IPS-11a (cell line): ENCODE data around the gene AK3.
A peak's percentile ranks its signal among the peaks of the same experiment; 100 is the strongest.

Experiments used
- H3K4me3 ChIP-seq: one replicate; pipeline ENCODE4 v1.5.1; 2013; ENCODE audit warnings: low read depth, low read length, control low read depth

The AK3 gene

DNA sequence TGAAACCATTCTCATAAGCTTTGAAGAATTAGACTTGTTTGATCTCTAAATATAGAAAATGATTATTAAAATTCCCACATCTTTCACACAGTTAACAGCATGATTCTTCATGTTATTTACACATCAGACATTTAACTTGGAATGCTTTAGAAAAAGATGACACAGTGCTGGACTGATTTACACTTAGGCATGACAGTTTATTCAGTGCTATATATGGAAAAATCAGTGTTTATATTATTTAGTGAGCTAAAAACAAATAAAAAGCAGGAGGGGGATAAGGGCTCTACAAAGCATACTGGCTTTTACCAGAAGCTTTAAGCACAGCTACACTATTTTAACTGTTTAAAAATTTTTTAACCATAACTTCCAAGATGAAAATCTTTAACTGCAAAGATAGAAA, 31.6 kb downstream of the AK3 start:
- no peak overlapping the region for H3K4me3 ChIP-seq

DNA sequence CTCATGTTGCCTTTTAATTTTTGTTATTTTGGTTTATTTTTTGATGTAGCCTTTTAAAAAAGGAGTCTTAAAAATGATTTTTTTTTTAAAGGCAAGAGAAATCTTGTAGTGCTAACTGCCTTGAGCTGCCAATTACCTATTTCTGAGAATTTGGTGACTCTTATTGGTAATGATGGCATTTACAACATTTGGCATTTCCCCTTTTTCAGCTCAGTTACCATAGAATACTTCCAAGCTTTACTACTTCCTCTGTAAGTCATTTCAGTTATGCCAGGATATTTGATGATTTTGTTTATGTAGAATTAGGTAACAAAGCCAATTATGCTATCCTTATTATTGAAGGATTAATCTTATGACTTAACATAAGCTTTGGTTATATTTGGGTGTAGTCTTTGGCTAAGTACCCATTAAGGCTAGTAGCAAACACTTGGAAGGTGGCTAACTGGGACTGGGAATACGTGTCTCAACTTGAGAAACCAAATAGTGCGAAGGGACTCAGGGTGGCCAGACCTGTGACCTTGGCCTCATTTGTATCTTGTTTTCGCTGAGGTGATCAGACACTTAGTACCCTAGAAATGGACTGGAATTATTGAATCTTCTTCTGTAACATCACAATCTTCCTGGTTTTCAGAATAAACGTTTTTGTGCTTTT, 33.9 kb downstream of the AK3 start:
- no peak overlapping the region for H3K4me3 ChIP-seq

DNA sequence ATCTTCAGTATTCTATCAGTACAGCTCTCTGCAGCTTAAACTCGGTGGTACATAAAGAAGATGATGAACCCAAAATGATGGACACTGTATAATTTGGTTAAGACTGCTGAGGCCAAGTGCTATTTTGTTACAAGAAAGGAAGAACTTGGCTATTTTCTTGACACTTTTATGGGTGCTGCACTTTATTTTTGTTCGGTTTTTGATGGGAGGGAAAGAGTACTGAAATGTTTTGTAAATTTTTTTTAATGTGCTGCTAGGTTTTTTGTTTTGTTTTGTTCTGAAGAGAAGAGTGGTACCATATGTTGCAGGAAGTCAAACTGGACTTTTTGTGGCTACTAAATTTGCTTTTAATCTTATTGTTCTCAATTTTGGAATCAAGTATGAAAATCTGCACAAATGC, 35.0 kb downstream of the AK3 start:
- H3K4me3 ChIP-seq, result no peak overlapping the region

DNA sequence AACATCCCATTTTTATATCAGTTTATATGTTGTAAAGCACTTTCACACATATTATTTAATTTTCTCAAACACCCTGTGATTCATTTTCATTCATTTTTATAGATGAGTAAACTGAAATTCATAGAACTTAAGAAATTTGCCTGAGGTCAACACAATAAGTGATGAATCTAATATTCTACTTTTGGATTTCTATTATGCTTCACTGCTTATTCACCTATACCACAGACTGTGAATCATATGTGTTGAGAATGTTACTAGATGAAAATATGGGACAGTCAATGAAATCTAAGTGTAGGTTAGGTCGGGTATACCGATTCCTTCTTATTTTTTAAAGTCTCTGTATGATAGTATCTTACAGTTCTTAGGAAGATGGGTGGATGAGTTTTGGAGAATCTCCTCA, 36.9 kb downstream of the AK3 start:
- no peak overlapping the region for H3K4me3 ChIP-seq

DNA sequence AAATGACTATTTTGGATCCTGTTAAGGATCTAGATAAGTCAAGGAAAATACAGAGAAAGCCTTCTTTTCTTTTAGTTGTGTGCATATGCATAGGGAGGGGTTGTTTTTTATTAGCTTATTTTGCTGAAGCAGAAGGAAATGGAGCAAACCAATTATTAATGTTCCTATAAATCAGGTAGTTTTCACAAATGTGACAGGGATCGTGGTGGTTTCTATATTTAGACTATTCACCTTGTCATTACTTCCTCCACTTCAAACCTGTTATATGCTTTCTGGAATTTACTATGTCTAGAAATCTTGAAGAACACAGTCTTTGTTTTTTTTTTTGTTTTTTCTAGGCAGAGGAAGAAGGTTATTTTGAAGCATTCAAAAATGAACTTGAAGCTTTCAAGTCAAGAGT, 39.5 kb downstream of the AK3 start:
- H3K4me3 ChIP-seq, result no peak overlapping the region

DNA sequence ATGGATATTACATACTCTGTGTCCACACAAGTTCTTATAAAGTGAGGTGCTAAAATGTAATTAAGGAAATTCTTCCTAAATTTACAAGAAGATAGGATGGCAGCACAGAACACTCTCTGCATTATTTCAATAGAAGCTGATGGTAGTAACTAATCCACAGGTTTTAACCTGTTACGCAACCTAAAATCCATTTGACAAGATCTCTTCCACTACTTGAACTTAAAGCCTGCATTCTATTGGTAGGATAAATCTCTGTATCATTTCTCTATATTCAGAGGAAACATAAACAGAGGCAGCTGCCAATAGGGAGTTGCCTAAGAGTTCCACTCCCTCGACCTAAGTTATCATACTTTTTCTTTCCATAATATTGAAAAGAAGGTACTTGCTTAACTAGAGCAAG, 40.1 kb downstream of the AK3 start:
- no peak overlapping the region for H3K4me3 ChIP-seq

DNA sequence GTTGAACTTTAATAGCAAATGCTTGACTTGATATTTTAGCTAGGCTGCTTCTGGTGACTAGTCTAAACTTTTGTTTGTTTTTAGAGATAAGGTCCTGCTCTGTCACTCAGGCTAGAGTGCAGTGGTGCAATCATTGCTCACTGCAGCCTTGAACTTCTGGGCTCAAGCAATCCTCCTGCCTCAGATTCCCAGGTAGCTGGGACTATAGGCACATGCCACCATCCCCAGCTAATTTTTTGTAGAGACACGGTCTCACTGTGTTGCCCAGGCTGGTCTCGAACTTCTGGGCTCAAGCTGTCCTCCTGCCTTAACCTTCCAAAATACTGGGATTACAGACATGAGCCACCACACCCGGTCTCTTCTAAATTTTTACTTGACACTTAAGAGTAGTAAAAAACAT, 40.9 kb downstream of the AK3 start:
- no peak overlapping the region for H3K4me3 ChIP-seq

DNA sequence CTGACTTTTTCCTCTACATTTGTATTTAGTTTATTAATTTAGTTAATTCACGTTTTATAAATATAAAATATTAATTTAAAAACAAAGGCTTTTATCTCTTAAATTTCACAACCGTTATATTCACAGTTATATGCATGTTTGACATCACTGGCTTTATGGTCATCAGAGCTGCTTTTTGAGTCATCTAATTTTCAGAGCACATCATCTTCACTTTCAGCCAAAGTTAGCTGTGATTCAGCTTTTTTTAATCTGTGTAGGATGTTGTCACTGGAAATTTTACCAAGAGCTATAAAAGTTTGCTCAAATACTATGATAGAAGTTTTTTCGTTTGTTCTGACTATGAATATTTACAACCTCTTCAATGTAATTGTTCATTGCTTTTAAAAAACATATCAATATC, 49.2 kb downstream of the AK3 start:
- H3K4me3 ChIP-seq, result no peak overlapping the region

DNA sequence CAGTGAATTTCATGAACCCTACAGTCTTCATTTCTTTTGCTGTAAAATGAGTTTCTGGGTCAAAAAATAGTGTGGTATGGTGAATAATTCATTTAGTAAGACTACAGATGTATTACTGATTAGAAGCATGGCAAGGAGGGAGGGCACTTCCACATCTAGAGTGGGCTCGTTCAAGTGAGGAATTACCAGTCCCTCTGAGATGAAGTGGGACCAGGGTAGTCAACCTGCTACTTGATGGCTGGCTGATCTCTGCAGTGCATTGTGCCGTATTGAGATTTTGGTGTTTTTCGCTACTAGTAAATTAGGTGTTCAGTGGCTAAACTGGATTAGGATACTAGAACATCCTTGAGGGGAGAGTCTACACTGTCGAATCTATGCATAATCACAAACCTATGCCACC, 50.9 kb downstream of the AK3 start:
- H3K4me3 ChIP-seq, result no peak overlapping the region

DNA sequence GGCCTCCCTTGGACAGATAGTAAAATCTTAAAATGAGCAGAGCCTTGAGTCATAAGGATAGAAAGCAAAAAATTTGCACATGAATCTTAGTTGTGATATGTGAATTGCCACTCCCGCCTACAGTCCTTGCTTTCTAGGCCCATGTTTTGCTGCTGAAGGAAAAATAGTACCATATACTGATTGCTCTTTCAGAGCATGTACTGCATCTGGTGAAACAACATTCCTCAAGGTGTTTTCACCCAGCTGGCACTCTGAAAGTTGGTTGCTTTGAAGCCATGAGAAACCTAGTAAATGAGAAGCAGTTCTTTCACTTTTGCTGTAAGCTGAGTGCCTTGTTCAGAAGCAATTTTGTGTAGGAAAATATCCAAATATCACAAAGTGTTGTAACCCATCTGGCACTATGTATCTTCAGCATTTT, 51.3 kb downstream of the AK3 start:
- no peak overlapping the region for H3K4me3 ChIP-seq

DNA sequence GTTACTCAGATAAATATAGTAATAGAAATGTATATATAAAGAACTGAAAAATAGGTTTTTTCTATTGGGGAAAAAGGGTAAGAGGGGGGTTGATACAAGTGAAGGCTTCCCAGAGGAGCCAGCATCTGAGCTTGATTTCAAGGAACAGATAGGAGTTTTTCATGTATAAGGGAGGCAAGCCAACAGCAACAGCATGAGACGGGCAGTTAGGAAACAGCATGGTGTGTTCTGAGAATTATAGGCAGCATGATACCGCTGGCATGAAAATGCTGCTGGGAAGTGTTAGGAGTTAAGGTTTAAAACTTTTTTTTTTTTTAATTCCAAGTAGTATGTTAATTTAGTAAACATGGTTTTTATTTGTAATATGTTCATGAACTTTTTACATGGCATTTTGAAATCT, 52.0 kb downstream of the AK3 start:
- H3K4me3 ChIP-seq, result no peak overlapping the region

DNA sequence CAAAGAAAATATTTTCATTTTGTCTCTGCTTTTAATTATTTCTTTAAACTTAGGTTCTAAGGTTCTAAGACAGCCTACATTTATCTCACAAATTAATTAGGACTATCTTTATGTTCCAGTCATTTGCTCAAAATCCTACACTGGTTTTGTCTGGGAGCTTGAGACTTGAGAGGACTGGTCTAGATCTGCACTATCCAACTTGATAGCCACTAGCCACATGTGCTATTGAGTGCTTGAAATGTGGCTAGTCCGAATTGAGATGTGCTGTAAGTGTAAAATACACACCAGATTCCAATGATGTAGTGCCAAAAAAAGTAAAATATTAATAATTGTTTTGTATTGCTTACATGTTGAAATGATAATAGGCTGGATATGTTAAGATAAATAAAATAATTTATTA, 54.4 kb downstream of the AK3 start:
- H3K4me3 ChIP-seq, result no peak overlapping the region

DNA sequence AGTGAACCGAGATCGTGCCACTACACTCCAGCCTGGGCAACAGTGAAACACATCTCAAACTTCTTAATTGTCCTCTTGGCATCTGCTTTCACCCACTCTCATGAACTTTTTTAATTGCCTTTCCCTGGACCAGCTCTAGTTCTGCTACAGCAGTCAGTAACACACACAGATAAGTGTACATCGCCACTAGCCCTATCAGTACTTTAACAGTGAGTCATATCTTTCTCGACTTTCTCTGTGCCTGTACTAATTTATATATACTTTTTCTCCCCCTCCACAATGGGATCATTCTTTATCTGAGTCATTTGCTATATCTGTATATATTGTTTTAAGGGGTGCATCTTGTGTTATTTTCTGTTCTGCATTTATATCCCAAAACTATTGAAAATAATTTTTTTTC, 54.9 kb downstream of the AK3 start:
- H3K4me3 ChIP-seq, result no peak overlapping the region

DNA sequence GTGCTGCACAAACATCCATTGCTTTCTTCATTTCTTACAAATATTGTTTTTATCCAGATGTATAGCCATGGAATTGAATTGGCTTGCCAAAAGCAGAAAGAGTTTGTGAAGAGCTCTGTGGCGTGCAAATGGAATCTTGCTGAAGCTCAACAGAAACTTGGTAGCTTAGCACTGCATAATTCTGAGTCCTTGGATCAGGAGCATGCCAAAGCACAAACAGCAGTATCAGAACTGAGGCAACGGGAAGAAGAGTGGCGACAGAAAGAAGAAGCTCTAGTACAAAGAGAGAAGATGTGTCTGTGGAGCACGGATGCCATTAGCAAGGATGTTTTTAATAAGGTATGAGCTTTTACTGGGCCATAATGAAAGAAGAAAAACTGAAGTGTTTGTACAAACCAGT, 56.2 kb downstream of the AK3 start:
- no peak overlapping the region for H3K4me3 ChIP-seq

DNA sequence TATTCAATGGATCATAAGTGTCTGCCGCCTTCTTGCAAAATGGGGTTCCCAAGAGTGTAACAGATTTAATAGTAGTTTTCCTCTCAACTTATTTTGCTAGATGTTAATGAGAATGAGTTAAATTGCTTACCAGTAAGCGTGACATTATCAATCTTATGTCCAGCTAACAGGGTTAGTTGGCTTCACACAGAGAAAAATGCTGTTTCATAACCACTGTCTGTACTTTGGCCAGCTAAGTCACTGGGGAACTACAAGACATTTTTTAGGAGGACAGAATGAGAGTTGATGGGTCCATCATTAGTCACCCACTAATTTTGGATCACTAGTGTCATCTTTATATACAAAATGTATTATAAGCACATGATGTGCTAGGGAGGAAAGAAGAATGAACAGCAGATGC, 60.3 kb downstream of the AK3 start:
- peak overlapping the region; percentile 84 for H3K4me3 ChIP-seq

DNA sequence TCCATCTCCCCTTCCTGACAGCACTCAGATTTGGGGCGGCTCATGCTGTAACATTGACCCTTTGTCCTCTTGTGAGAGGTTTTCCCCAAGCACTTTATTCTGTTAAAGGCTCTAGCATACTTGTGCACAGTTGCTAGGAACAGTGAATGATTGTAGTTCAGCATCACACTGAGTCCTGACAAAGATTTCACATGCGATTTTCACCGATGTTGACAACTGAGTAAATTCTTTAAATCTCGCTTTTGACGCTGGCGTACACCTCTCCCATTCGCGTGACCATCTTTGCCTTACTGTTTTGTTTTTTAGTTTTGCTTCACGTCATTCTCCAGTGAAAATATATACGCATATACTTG, 60.9 kb downstream of the AK3 start:
- H3K4me3 ChIP-seq, result peak overlapping the region; percentile 84

DNA sequence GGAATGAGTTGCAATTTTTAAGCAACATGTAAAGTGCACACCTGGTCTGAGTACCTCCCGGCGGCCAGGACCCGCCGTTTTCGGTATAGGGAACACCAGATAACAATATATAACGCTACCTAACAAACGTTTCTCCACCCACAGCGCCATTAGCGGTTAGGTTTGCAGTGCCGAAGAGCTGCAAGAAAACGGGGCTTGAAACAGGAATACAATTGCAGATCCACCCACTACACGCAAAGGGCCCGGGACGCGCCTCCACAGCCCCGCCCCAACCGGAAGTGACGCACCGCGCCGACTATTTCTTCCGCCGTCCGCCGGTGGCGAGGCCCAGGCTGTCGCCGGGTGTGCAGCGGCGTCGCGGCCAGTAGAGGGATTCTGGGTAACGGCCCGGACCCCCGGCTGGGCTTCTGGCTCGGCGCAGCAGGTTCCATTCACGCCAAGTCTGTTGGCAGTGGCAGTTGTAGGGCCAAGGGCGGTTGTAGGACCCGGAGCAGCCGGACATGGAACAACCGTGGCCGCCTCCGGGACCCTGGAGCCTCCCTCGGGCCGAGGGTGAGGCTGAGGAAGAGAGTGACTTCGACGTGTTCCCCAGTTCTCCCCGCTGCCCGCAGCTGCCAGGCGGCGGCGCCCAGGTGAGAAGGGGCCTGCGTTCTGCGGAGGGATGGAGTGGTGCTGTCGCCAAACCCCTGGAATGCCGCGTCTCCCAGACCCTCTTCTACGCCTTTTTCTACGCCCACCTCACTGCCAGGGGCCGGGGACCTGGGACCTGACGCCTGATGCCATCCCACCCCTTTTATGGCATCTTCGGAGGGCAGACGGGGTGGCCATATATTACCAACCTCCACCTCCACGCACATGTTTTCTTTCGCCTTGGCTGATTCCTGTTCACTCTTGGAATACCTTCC, 61.5 kb downstream of the AK3 start, which contains the start of gene CDC37L1:
TSS of gene CDC37L1 (plus strand) at position 302 of the 905 bp plus-strand sequence. CDS start at position 501, 199 bp downstream.
- peak within 1 kb of the TSS; percentile 84 for H3K4me3 ChIP-seq

DNA sequence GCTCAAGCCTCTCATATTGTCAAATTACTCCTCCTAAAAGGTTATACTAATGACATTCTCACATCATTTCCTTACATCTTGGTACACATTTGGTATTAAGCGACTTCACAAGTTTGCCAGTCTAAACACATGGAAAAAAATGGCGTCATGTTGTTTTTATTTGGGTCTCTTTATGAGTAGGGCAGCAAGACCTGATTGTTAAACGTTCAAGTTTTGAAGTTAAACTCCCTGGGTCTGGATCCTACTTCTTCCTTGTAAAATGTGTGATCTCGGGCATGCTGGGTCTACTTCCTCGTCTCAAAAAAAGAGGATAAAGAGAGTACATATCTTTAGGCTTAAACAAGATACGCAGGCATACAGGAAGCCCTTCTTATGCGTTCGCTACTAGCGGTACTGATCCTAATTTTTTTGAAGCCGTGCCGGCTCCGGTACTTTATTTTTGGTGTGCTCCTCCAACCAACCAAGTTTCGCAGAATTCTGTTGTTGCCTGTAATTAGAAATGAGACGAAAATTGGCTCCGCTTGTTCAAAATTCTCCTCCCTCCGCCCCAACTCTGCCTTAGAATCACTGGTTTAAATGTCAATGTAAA, 62.2 kb downstream of the AK3 start:
- H3K4me3 ChIP-seq, result peak overlapping the region; percentile 84

DNA sequence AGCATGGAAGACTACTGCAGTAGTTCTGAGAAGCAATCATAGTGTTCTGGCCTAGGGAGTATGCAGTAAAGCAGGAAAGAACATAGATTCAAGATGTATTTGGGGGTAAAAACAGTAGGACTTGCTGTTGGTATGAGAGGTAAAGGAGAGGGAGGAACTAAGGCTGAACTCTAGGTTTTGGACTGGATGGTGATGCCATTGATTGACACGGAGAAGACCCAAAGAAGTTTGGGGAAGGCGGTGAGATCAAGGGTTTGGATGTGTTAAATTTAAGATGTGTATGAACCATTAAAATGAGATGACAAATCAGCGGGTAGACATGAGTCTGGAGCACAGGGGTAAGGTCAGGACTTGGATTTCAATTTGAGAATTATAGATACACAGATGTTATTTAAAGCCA, 63.6 kb downstream of the AK3 start:
- H3K4me3 ChIP-seq, result no peak overlapping the region

DNA sequence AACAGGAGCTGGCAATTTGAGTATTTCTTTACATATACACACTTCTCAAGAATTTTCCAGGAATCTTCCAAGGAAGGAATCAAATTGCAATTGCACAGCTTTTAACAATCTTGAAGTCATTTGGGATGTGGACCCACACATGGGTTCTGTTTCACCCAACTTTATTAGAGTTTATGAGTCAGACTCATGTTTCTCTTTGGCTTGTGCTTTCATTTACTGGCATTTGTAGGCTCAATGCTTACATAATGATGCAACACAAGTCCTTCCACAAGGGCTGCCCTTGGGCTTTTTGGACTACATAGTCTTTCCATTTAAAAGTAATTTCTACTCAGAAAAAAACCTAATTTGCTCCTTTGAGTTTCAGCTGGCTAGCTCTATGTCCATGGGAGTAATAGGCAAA, 66.2 kb downstream of the AK3 start:
- no peak overlapping the region for H3K4me3 ChIP-seq

DNA sequence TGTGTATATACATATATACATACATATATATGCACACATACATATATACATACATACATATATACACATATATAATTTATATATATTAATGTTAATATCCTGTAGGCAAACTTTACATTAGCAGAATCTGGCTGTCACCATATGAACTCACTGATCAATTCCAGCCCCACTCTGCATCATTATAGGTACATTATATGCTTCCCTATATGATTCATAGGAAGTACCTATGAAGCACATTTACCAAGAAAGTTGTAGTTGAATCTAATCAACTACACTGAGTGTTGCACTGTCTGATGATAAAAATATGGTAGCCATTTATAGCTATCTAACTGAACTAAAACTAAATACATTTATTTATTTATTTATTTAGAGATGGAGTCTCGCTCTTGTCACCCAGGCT, 69.3 kb downstream of the AK3 start:
- H3K4me3 ChIP-seq, result no peak overlapping the region

DNA sequence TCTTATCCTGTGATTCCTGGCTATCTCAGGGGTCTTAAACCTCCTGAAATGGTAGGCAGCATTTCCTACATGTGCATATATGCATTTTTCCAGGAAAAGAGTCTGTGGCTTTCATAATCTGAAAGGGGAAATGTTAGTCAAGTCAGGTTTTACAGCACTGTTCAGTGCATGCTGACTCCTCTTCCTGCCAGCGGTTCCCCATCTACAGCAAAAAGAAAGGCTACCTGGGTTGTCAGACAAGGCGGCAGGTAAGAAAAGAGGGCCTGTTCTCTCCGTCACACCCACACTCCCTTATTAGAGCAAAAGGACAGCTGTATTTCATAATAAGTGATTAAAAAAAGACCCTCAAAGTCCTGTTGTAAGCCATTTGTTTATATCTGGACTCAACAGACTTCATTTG, 70.4 kb downstream of the AK3 start:
- no peak overlapping the region for H3K4me3 ChIP-seq
